MM.1S (cell line): ENCODE measurements around the gene SALL4.

Experiments used
- DNase-seq: peaks from one replicate; pipeline ENCODE4 v3.0.0-alpha.2; 2015
- H2AFZ ChIP-seq: fragments of 300-600 bp; sonication (generic); 2 replicates; pipeline ENCODE4 v1.6.0; 2016; ENCODE audit warnings: antibody characterized with exemption, low read length
- H3F3A ChIP-seq: fragments of 300-600 bp; sonication (generic); 2 replicates; pipeline ENCODE4 v1.6.1; 2016; ENCODE audit warnings: mild to moderate bottlenecking, antibody characterized with exemption, low read length, moderate library complexity, mixed read lengths; ENCODE audit not compliant: insufficient read depth
- H3K27ac ChIP-seq: fragments of 300-600 bp; sonication (generic); 2 replicates; pipeline ENCODE4 v1.5.1; 2016; ENCODE audit warnings: mild to moderate bottlenecking, low read length
- H3K27me3 ChIP-seq: fragments of 300-600 bp; sonication (generic); replicated peaks from 2 replicates; pipeline ENCODE4 v1.6.0; 2016; ENCODE audit warnings: low read length; ENCODE audit not compliant: insufficient read depth
- H3K36me3 ChIP-seq: fragments of 300-600 bp; sonication (generic); replicated peaks from 2 replicates; pipeline ENCODE4 v1.6.1; 2016; ENCODE audit warnings: mild to moderate bottlenecking, low read length, mixed read lengths; ENCODE audit not compliant: insufficient read depth
- H3K4me1 ChIP-seq: fragments of 300-600 bp; sonication (generic); 2 replicates; pipeline ENCODE4 v1.6.1; 2016; ENCODE audit warnings: low read length, mixed read lengths
- H3K4me2 ChIP-seq: fragments of 300-600 bp; sonication (generic); 2 replicates; pipeline ENCODE4 v1.6.0; 2016; ENCODE audit warnings: low read depth, low read length
- H3K4me3 ChIP-seq: fragments of 300-600 bp; sonication (generic); 2 replicates; pipeline ENCODE4 v1.5.1; 2016; ENCODE audit warnings: low read length, mixed read lengths
- H3K79me2 ChIP-seq: fragments of 300-600 bp; sonication (generic); 2 replicates; pipeline ENCODE4 v1.6.1; 2016; ENCODE audit warnings: mixed run types, low read length, mixed read lengths
- H3K9ac ChIP-seq: fragments of 300-600 bp; sonication (generic); 2 replicates; pipeline ENCODE4 v1.6.1; 2016; ENCODE audit warnings: low read length, mixed read lengths
- H3K9me2 ChIP-seq: fragments of 300-600 bp; sonication (generic); replicated peaks from 2 replicates; pipeline ENCODE4 v1.6.1; 2016; ENCODE audit warnings: mild to moderate bottlenecking, low read length, mixed read lengths; ENCODE audit not compliant: insufficient read depth
- H3K9me3 ChIP-seq: fragments of 300-600 bp; sonication (generic); replicated peaks from 2 replicates; pipeline ENCODE4 v1.6.1; 2016; ENCODE audit warnings: mild to moderate bottlenecking, low read length, mixed read lengths; ENCODE audit not compliant: insufficient read depth
- H4K20me1 ChIP-seq: fragments of 300-600 bp; sonication (generic); 2 replicates; pipeline ENCODE4 v1.6.1; 2016; ENCODE audit warnings: mild to moderate bottlenecking, low read length, moderate library complexity, mixed read lengths; ENCODE audit not compliant: insufficient read depth
- CTCF ChIP-seq: fragments of 300-600 bp; sonication (generic); IDR thresholded peaks from 2 replicates; pipeline ENCODE4 v1.5.1; 2016; ENCODE audit warnings: antibody characterized with exemption, low read length, mixed read lengths
- EZH2 ChIP-seq: fragments of 300-600 bp; sonication (generic); optimal IDR thresholded peaks from 2 replicates; pipeline ENCODE3; 2017; ENCODE audit warnings: low read depth, mild to moderate bottlenecking, antibody characterized with exemption, low read length, mixed read lengths
- EZH2phosphoT487 ChIP-seq: fragments of 300-600 bp; sonication (generic); IDR thresholded peaks from 2 replicates; pipeline ENCODE4 v1.6.1; 2018; ENCODE audit warnings: antibody characterized with exemption, low read length

The SALL4 gene

GRCh38 chr20:51837436-51837835 is 35.1 kb upstream of the SALL4 start:
- Histone ChIP-seq H3K27ac (no peak overlapping the region), H3K9ac (no peak overlapping the region), H3K27me3 (no peaks in the 10 kb centered on the region), H3K4me2 (no peak overlapping the region), H3F3A (no peaks in the 10 kb centered on the region), H2AFZ (no peak overlapping the region), H3K9me3 (no peaks in the 10 kb centered on the region), H3K4me1 (no peaks in the 10 kb centered on the region), H3K4me3 (no peak overlapping the region), H3K9me2 (no peaks in the 10 kb centered on the region), H3K79me2 (no peaks in the 10 kb centered on the region), H4K20me1 (no peaks in the 10 kb centered on the region), H3K36me3 (no peaks in the 10 kb centered on the region)
- no peak for TF ChIP-seq EZH2
- no peak for DNase-seq

- H3K36me3 ChIP-seq = no peaks in the 10 kb centered on the region
- TF ChIP-seq EZH2phosphoT487 (no peak), EZH2 (no peak), CTCF (no peak)
- H4K20me1 ChIP-seq = no peaks in the 10 kb centered on the region
- no peak overlapping the region for H2AFZ ChIP-seq
- no peaks in the 10 kb centered on the region for H3K4me1 ChIP-seq
- no peak overlapping the region for H3K4me2 ChIP-seq
- no peak overlapping the region for H3K4me3 ChIP-seq
- H3K27me3 ChIP-seq = no peaks in the 10 kb centered on the region
- H3K9ac ChIP-seq = no peak overlapping the region
- DNase-seq = no peak
- no peaks in the 10 kb centered on the region for H3F3A ChIP-seq
- no peaks in the 10 kb centered on the region for H3K79me2 ChIP-seq
- no peaks in the 10 kb centered on the region for H3K9me2 ChIP-seq
- no peaks in the 10 kb centered on the region for H3K9me3 ChIP-seq
- no peak overlapping the region for H3K27ac ChIP-seq
Observed at GRCh38 chr20:51833326-51833725, 31.0 kb upstream of the SALL4 start.

GRCh38 chr20:51832276-51832675 is 30.0 kb upstream of the SALL4 start:
- no peaks in the 10 kb centered on the region for H3K9me3 ChIP-seq
- H3K9ac ChIP-seq = no peak overlapping the region
- no peaks in the 10 kb centered on the region for H3F3A ChIP-seq
- H3K36me3 ChIP-seq = no peaks in the 10 kb centered on the region
- no peaks in the 10 kb centered on the region for H4K20me1 ChIP-seq
- no peak overlapping the region for H3K4me2 ChIP-seq
- no peaks in the 10 kb centered on the region for H3K4me1 ChIP-seq
- no peak overlapping the region for H3K27ac ChIP-seq
- no peak overlapping the region for H3K4me3 ChIP-seq
- no peak overlapping the region for H2AFZ ChIP-seq
- TF ChIP-seq CTCF (no peak), EZH2 (no peak), EZH2phosphoT487 (no peak)
- no peaks in the 10 kb centered on the region for H3K27me3 ChIP-seq
- no peaks in the 10 kb centered on the region for H3K79me2 ChIP-seq
- H3K9me2 ChIP-seq = no peaks in the 10 kb centered on the region
- DNase-seq = no peak

DNA sequence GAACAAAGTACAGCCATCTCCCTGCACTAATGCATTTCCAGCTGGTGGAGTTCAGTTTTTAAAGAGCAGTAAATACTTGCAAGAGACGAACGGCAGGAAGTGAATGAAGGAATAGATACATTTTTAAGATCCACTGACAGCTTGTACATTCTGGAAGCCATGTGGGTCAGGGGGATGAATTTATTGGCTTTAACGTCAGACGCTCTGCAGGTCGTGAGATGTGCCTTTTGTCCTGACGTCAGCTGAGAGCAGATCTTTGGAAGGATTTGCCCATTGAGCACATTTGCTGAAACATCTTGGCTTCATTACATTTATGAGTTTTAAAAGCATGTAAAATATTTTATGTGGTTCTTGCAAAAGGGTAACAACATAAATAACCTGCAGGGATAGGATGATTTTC is 29.5 kb upstream of the SALL4 start:
- H3K9me3 ChIP-seq = no peaks in the 10 kb centered on the region
- no peak for TF ChIP-seq CTCF
- TF ChIP-seq EZH2phosphoT487 = no peak
- H3K27me3 ChIP-seq = no peaks in the 10 kb centered on the region
- no peak overlapping the region for H3K27ac ChIP-seq
- no peaks in the 10 kb centered on the region for H4K20me1 ChIP-seq
- no peak overlapping the region for H3K9ac ChIP-seq
- no peaks in the 10 kb centered on the region for H3K79me2 ChIP-seq
- H3K36me3 ChIP-seq = no peaks in the 10 kb centered on the region
- H3K4me2 ChIP-seq = no peak overlapping the region
- DNase-seq = no peak
- no peak overlapping the region for H3K4me3 ChIP-seq
- no peak overlapping the region for H2AFZ ChIP-seq
- no peaks in the 10 kb centered on the region for H3K4me1 ChIP-seq
- no peaks in the 10 kb centered on the region for H3K9me2 ChIP-seq
- H3F3A ChIP-seq = no peaks in the 10 kb centered on the region
